Left forelimb (tissue), 1 donor: ENCODE measurements around the gene EPB41L1.
"Not testable (repeated sequence)": the region's sequence is repeated elsewhere in the genome, so short reads cannot be mapped to it uniquely, and the experiment has no call there.

Experiments
- DNase-seq: peaks from one replicate; pipeline ENCODE4 v3.0.0-alpha.2; 2018; ENCODE audit warnings: low spot score

Gene EPB41L1

GRCh38 chr20:36126836-36127527 lies 27.6 kb upstream of the EPB41L1 start:
- DNase-seq = no peak

- DNase-seq = no peak
These were observed 25.9 kb upstream of the EPB41L1 start for GRCh38 chr20:36128463-36129159.

GRCh38 chr20:36129160-36129543 lies 25.4 kb upstream of the EPB41L1 start:
- DNase-seq = no peak

GRCh38 chr20:36130390-36130789 lies 24.1 kb upstream of the EPB41L1 start:
- DNase-seq = no peak

GRCh38 chr20:36132802-36133211 lies 21.7 kb upstream of the EPB41L1 start:
- DNase-seq = no peak

GRCh38 chr20:36133821-36134220 lies 20.7 kb upstream of the EPB41L1 start:
- DNase-seq = no peak

- DNase-seq = no peak
These were observed 19.4 kb upstream of the EPB41L1 start for GRCh38 chr20:36135159-36135558.

GRCh38 chr20:36135821-36136220 lies 18.7 kb upstream of the EPB41L1 start:
- DNase-seq = no peak

GRCh38 chr20:36137313-36137712 lies 17.2 kb upstream of the EPB41L1 start:
- DNase-seq = not testable (repeated sequence)

- DNase-seq = no peak
These were observed 13.2 kb upstream of the EPB41L1 start for GRCh38 chr20:36141310-36141709.

GRCh38 chr20:36144336-36144735 lies 10.2 kb upstream of the EPB41L1 start:
- DNase-seq = no peak

- no peak for DNase-seq
These were observed 8.4 kb upstream of the EPB41L1 start for GRCh38 chr20:36145877-36146707.

GRCh38 chr20:36147690-36148089 lies 6.8 kb upstream of the EPB41L1 start:
- DNase-seq = no peak

- DNase-seq = no peak
These were observed 6.1 kb upstream of the EPB41L1 start for GRCh38 chr20:36148439-36148838.

GRCh38 chr20:36149012-36149411 lies 5.5 kb upstream of the EPB41L1 start:
- DNase-seq = no peak

- DNase-seq = no peak
These were observed 5.1 kb upstream of the EPB41L1 start for GRCh38 chr20:36149469-36149868.

- DNase-seq = no peak
These were observed 4.1 kb upstream of the EPB41L1 start for GRCh38 chr20:36150489-36150846.

GRCh38 chr20:36150847-36151539 lies 3.5 kb upstream of the EPB41L1 start:
- DNase-seq = no peak

GRCh38 chr20:36152261-36152660 lies 2.3 kb upstream of the EPB41L1 start:
- DNase-seq = no peak

GRCh38 chr20:36153204-36153603 lies 1.3 kb upstream of the EPB41L1 start:
- DNase-seq = no peak

GRCh38 chr20:36153736-36154699 lies 522 bp upstream of the EPB41L1 start:
- DNase-seq = peak; percentile 86
